Gastrocnemius medialis (tissue), 4 donors: ENCODE results near the gene TALDO1. TPM values are rescaled to one million over a fixed set of nuclear protein-coding genes. Genes with fewer than 3 reads are reported as not detected.

ENCODE experiments used
- ATAC-seq, 2 donors: fragments of 150-250 bp; one replicate each; pipeline ENCODE4 v1.9.1; 2016
- DNase-seq, 2 donors: peaks; one replicate each; pipeline ENCODE4 v3.0.0-alpha.2; 2019
- H3K27ac ChIP-seq, 4 donors: fragments of 200-600 bp; sonication (generic); 1 replicate in 1 of 4; 2 replicates in 3 of 4; pipeline ENCODE4 v1.5.1; 2016 to 2018; ENCODE audit warnings: mild to moderate bottlenecking in 2 of 4, moderate library complexity in 1 of 4
- H3K27me3 ChIP-seq, 3 donors: fragments of 200-600 bp; sonication (generic) in 2 of 3; 1 replicate in 1 of 3; 2 replicates in 2 of 3; pipeline versions ENCODE4 v1.5.1 to v1.6.0; 2016 to 2019; ENCODE audit warnings: mild to moderate bottlenecking in 1 of 3, moderate library complexity in 1 of 3
- H3K36me3 ChIP-seq, 2 donors: fragments of 200-600 bp; sonication (generic) in 1 of 2; one replicate each; pipeline ENCODE4 v1.5.1; 2017 to 2018
- H3K4me1 ChIP-seq, 2 donors: fragments of 200-600 bp; sonication (generic) in 1 of 2; one replicate each; pipeline ENCODE4 v1.5.1; 2016 to 2017; ENCODE audit warnings: mild to moderate bottlenecking in 2 of 2
- H3K4me3 ChIP-seq, 4 donors: fragments of 200-600 bp; sonication (generic) in 3 of 4; 1 replicate in 1 of 4; 2 replicates in 3 of 4; pipeline ENCODE4 v1.5.1; 2016 to 2019; ENCODE audit warnings: mild to moderate bottlenecking in 2 of 4
- H3K9me3 ChIP-seq, 3 donors: fragments of 200-600 bp; sonication (generic) in 2 of 3; 1 replicate in 1 of 3; 2 replicates in 2 of 3; pipeline ENCODE4 v1.5.1; 2016 to 2019
- POLR2A ChIP-seq, 2 donors: fragments of 450-650 bp; IDR thresholded peaks; one replicate each; pipeline ENCODE4 v1.6.1; 2017; ENCODE audit warnings: antibody characterized with exemption in 2 of 2, mild to moderate bottlenecking in 2 of 2, moderate library complexity in 2 of 2
- in situ Hi-C, 4 donors: fragments of 200-750 bp; cut with MboI; loops; one replicate each; pipeline versions ENCODE4 v1.15.0 to v1.8.0; 2017; ENCODE audit warnings: low sequenced_read_pairs in 4 of 4
- intact Hi-C: fragments of 100-400 bp; cut with DNase I; formaldehyde crosslinking; loops from one replicate; pipeline ENCODE4 v1.15.1; 2023; ENCODE audit warnings: low total_unique reads
- total RNA-seq, 4 donors: library from RNA; depleted of rRNA; stranded (reverse); fragments of >200 nt; gene quantifications; one replicate each; pipeline versions ENCODE4 v1.1.0 to v1.2.3, GENCODE V29; 2016
- TF ChIP-seq, protein P1 (sequence below), 5 experiments: fragments of 450-650 bp in 3 of 5; fragments of 200-600 bp in 2 of 5; sonication (generic) in 2 of 5; IDR thresholded peaks in 4 of 5; conservative IDR thresholded peaks in 1 of 5; 1 replicate in 4 of 5; 2 replicates in 1 of 5; pipeline ENCODE4 v1.5.1; 2016 to 2019; ENCODE audit warnings: antibody characterized with exemption in 5 of 5, mild to moderate bottlenecking in 3 of 5, moderate library complexity in 3 of 5

The TALDO1 gene
- total RNA-seq, 4 donors from 2014 or later = 98.6 to 167 (median 153) TPM

- DNase-seq = no peak
- H3K4me1 ChIP-seq = peaks cover 5 to 8% of the 10 kb centered on the region in 2 donors
- no peak overlapping the region for H3K4me3 ChIP-seq
- ATAC-seq = no peak
- H3K27ac ChIP-seq = no peak overlapping the region
- TF ChIP-seq POLR2A (IDR thresholded peaks at IDR 0.05) = no peak
- TF ChIP-seq, protein P1, sequence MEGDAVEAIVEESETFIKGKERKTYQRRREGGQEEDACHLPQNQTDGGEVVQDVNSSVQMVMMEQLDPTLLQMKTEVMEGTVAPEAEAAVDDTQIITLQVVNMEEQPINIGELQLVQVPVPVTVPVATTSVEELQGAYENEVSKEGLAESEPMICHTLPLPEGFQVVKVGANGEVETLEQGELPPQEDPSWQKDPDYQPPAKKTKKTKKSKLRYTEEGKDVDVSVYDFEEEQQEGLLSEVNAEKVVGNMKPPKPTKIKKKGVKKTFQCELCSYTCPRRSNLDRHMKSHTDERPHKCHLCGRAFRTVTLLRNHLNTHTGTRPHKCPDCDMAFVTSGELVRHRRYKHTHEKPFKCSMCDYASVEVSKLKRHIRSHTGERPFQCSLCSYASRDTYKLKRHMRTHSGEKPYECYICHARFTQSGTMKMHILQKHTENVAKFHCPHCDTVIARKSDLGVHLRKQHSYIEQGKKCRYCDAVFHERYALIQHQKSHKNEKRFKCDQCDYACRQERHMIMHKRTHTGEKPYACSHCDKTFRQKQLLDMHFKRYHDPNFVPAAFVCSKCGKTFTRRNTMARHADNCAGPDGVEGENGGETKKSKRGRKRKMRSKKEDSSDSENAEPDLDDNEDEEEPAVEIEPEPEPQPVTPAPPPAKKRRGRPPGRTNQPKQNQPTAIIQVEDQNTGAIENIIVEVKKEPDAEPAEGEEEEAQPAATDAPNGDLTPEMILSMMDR (IDR thresholded peaks at IDR 0.05 in 4 of 5, conservative IDR thresholded peaks at IDR 0.05 in 1 of 5) = no peak
- intact Hi-C loops = no loop called here
- H3K9me3 ChIP-seq = no peaks in the 10 kb centered on the region
- no peaks in the 10 kb centered on the region for H3K27me3 ChIP-seq
- peaks cover 0 to 46% of the 10 kb centered on the region in 2 donors for H3K36me3 ChIP-seq
- in situ Hi-C loops = no loop called here
Observed at GRCh38 chr11:770642-771616, 23.7 kb downstream of the TALDO1 start.

- H3K36me3 ChIP-seq = peaks cover 0 to 38% of the 10 kb centered on the region in 2 donors
- no peaks in the 10 kb centered on the region for H3K9me3 ChIP-seq
- no peak overlapping the region for H3K27ac ChIP-seq
- TF ChIP-seq, protein P1 (IDR thresholded peaks at IDR 0.05 in 4 of 5, conservative IDR thresholded peaks at IDR 0.05 in 1 of 5) = no peak
- no peak for TF ChIP-seq POLR2A (IDR thresholded peaks at IDR 0.05)
- in situ Hi-C loops = no loop called here
- H3K4me1 ChIP-seq = peaks cover 13 to 16% of the 10 kb centered on the region in 2 donors
- no peak overlapping the region for H3K4me3 ChIP-seq
- DNase-seq = no peak
- intact Hi-C loops = no loop called here
- no peak for ATAC-seq
- no peaks in the 10 kb centered on the region for H3K27me3 ChIP-seq
Observed at GRCh38 chr11:771617-772204, 24.4 kb downstream of the TALDO1 start.

DNA sequence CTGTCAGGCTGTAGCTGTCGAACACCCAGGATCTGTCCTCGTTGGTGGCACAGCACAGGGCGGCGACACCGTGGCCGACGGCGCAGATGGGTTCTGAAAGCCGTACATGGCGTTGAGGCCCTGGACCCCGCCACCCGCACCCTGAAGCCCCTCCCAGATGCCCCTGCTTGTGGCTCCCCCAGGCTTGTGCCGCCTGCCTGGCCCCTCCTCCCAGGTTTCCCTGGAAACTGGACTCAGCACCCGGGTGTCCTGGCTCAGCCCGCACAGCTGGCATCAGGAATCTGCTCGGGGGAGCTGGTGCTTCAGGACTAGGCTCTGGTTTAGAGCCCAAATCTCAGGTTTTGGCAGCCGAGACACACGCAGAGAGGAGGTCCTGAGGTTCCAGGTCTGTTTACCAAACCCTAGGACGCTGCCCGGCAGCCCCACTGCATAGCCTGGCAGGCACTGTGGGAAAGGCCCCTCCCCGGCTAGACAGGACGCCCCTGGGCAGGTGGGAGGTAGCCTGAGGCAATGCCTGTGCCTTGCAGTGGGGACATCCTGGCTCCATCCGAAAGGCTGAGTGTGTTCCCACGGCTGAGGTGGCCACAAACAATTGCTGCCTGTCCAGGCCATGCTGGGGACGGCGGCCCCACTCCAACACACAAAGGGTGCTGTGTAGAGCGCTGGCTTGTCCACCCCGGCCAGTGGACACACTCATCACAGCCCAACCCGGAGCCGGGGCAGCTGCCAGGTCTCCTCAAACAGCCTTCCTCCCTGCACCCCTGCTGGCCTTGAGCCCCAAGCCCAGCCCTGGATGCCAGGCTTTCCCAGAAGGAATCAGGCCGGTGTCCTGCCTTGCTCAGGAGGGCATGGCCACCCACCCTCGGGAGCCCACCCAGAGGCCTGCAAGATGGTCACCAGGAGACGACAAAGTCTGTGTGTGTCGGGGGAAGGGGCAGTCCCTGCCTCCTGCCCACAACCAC, 25.4 kb downstream of the TALDO1 start:
- intact Hi-C loops (no loop called here), in situ Hi-C loops (no loop called here)
- H3K9me3 ChIP-seq = no peaks in the 10 kb centered on the region
- no peak overlapping the region for H3K27ac ChIP-seq
- TF ChIP-seq POLR2A (IDR thresholded peaks at IDR 0.05) = no peak
- TF ChIP-seq, protein P1 (IDR thresholded peaks at IDR 0.05 in 4 of 5, conservative IDR thresholded peaks at IDR 0.05 in 1 of 5) = no peak
- ATAC-seq (no peak), DNase-seq (no peak)
- no peak overlapping the region for H3K4me3 ChIP-seq
- H3K36me3 ChIP-seq = peaks cover 0 to 28% of the 10 kb centered on the region in 2 donors
- peaks cover 13 to 18% of the 10 kb centered on the region in 2 donors for H3K4me1 ChIP-seq
- no peaks in the 10 kb centered on the region for H3K27me3 ChIP-seq

- Histone ChIP-seq H3K36me3 (peaks cover 0 to 28% of the 10 kb centered on the region in 2 donors), H3K4me1 (peaks cover 17 to 25% of the 10 kb centered on the region in 2 donors), H3K27ac (no peak overlapping the region), H3K4me3 (no peak overlapping the region), H3K27me3 (no peaks in the 10 kb centered on the region), H3K9me3 (no peaks in the 10 kb centered on the region)
- in situ Hi-C loops (no loop called here), intact Hi-C loops (no loop called here)
- TF ChIP-seq, protein P1 (IDR thresholded peaks at IDR 0.05 in 4 of 5, conservative IDR thresholded peaks at IDR 0.05 in 1 of 5) = no peak
- TF ChIP-seq POLR2A (IDR thresholded peaks at IDR 0.05) = no peak
- DNase-seq = no peak
- no peak for ATAC-seq
Observed at GRCh38 chr11:773425-773824, 26.2 kb downstream of the TALDO1 start.
